Stimulated activated CD4-positive, alpha-beta T cell treated with anti-CD3 and anti-CD28 coated beads, TNF-alpha, amount 100 ng/mL, for 48 hours (primary cell): ENCODE measurements around the gene SSUH2.
A peak's percentile ranks its signal among the peaks of the same experiment; 100 is the strongest.
"Not testable (repeated sequence)": the region's sequence is repeated elsewhere in the genome, so short reads cannot be mapped to it uniquely, and the experiment has no call there.

Experiments
- DNase-seq, 3 donors: peaks; one replicate each; pipeline ENCODE4 v3.0.0-alpha.2; 2020; ENCODE audit warnings: low read depth in 3 of 3

Gene SSUH2

GRCh38 chr3:8644748-8645390 lies at the start of gene SSUH2:
Gene SSUH2 (minus strand): TSS chr3:8644798. CDS start chr3:8644758, 40 bp downstream.
- DNase-seq: no peak

DNA sequence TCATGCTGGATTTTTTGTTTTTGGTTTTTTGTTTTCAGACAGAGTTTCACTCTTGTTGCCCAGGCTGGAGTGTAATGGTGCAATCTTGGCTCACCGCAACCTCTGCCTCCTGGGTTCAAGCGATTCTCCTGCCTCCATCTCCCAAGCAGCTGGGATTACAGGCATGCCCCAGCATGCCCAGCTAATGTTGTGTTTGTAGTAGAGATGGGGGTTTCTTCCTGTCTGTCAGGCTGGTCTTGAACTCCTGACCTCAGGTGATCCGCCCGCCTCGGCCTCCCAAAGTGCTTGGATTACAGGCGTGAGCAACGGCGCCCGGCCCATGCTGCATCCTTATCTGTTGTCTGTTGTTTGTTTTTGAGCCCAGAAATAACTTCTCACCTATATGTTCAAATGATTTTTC lies 46.7 kb upstream of the SSUH2 start:
- not testable (repeated sequence) for DNase-seq

GRCh38 chr3:8684992-8685391 lies 40.4 kb upstream of the SSUH2 start:
- DNase-seq: not testable (repeated sequence)

DNA sequence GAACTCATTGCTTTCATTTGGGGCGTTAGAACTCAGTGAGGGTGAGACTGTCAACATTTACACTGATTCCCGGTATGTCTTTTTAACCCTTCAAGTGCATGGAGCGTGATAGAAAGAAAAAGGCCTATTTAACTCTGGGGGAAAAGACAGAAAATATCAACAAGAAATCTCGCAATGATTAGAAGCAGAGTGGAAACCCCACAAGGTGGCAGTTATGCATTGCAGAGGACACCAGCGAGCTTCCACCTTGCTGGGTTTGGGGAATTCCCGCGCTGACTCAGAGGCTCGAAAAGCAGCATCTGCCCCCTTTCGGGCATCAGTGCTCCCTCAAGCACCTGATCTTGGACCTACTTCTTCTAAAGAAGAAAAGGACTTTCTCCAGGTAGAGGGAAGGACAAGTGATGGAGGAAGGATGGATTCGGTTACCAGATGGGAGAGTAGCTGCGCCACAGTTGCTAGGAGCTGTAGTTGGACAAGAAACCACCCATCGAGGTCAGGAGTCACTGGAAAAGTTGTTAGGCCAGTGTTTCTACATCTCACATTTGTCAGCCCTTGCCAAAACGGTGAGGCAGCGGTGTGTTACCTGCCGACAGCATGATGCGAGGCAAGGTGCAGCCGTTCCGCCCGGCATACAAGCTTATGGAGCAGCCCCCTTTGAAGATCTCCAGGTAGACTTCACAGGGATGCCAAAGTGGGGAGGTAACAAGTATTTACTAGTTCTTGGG lies 38.4 kb upstream of the SSUH2 start:
- not testable (repeated sequence) for DNase-seq

DNA sequence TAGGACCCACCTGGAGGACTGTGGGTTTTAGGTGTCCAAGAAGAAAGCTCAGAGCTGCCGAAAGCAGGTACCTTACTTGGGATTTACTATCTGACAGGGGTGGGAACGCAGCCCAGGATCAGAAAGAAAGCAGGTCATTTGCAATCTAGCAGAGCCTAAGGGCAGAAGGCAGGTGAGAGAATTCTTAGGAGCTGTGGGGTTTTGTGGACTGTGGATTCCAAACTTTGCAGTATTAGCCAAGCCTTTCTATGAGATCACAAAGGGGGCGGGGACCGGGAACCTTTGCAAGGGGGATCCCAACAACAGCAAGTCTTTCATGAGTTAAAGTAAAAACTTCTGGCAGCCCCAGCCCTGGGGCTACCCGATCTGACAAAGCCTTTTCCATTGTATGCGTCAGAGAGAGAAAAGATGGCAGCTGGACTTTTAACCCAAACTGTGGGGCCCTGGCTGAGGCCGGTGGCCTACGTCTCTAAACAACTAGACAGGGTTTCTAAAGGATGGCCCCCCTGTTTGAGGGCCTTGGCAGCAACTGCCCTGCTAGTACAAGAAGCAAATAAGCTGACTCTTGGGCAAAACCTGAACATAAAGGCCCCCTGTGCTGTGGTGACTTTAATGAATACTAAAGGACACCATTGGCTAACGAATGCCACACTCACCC lies 37.4 kb upstream of the SSUH2 start:
- not testable (repeated sequence) for DNase-seq

DNA sequence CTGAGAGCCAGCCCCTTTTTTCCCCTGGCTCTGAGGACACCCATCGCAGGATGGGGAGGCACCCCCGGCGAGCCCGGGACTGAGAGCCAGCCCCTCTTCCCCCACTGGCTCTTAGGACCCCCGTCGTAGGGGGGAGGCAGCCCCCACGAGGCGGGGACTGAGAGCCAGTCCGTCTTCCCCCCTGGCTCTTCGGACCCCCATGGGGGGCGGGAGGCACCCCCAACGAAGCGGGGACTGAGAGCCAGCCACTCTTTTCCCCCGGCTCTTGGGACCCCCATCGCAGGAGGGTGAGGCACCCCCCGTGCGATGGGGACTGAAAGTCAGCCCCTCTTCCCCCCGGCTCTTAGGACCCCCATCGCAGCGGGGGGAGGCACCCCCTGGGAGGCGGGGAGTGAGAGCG lies 36.8 kb upstream of the SSUH2 start:
- no peak for DNase-seq

DNA sequence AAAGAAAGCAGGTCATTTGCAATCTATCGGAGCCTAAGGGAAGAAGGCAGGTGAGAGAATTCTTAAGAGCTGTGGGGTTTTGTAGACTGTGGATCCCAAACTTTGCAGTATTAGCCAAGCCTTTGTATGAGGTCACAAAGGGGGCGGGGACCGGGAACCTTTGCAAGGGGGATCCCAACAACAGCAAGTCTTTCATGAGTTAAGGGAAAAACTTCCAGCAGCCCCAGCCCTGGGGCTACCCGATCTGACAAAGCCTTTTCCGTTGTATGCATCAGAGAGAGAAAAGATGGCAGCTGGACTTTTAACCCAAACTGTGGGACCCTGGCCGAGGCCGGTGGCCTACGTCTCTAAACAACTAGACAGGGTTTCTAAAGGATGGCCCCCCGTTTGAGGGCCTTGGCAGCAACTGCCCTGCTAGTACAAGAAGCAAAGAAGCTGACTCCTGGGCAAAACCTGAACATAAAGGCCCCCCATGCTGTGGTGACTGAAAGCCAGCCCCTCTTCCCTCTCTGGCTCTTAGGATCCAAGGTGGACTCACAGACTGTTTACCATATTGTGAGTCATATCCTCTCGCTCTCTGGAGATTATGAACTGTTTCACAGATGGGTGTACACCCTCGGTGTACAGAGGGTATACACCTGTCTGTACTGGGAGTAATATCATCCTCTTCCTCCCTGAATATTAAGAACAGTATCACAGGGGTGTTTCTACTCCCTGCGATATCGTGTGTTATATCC lies 35.4 kb upstream of the SSUH2 start:
- DNase-seq: not testable (repeated sequence)

DNA sequence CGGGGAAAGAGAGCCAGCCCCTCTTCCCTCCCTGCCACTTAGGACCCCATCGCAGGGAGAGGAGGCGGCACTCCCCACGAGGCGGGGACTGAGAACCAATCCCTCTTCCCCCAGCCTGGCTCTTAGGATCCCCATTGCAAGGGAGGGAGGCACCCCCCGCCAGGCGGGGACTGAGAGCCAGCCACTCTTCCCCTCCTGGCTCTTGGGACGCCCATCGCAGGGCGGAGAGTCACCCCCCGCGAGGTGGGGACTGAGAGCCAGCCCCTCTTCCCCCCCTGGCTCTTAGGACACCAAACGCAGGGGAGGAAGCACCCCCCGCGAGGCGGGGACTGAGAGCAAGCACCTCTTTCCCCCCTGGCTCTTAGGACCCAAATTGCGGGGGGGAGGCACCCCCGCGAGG lies 34.2 kb upstream of the SSUH2 start:
- no peak for DNase-seq

- DNase-seq: not testable (repeated sequence)
These were observed 32.7 kb upstream of the SSUH2 start for GRCh38 chr3:8677258-8677657.

DNA sequence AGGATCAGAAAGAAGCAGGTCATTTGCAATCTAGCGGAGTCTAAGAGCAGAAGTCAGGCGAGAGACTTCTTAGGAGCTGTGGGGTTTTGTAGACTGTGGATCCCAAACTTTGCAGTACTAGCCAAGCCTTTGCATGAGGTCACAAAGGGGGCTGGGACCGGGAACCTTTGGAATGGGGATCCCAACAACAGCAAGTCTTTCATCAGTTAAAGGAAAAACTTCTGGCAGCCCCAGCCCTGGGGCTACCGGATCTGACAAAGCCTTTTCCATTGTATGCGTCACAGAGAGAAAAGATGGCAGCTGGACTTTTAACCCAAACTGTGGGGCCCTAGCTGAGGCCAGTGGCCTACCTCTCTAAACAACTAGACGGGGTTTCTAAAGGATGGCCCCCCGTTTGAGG lies 31.0 kb upstream of the SSUH2 start:
- not testable (repeated sequence) for DNase-seq

DNA sequence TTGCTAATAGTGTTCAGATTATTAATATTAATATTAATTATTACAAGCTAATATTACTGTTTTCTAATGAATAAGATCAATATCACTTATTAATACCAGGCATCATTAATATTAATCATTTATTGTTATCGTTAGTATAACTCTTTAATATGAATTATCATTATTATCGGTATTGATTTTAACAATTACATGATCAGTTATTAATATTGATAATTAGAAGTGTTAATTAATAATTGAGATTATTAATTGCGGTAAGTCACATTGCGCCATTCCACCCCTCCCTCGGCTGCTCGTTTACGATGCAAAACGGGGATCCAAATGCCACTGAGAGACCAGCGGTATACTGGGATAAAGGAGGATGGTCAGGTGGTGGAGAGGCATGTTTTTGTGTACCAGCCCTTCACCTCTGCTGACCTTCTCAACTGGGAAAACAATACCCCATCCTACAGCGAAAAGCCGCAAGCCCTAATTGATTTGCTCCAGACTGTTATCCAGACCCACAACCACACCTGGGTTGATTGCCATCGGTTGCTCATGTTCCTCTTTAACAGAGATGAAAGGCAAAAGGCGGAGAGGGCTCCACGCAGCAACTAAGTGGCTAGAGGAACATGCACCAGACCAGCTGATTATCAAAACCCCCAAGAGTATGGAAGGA lies 28.6 kb upstream of the SSUH2 start:
- no peak for DNase-seq

DNA sequence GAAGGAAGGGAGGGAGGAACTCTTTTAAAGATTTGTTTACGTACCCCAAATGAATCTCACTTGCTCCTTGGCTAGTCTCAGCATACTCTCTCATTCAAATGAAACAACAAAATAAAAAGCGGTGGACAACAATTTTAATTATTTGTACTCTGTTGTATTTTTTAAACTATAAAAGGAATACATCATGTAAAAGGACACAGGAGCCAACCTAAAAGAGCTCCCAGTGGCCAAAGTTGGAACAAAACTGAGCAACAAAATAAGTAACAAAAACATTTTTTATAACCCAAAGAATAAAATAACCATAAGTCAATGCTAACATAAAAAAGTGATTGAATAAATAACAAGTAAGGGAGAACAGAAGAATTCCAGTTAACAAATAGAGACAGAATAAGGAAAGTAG lies 24.4 kb upstream of the SSUH2 start:
- DNase-seq: no peak

- DNase-seq: no peak
These were observed 23.6 kb upstream of the SSUH2 start for GRCh38 chr3:8668216-8668615.

DNA sequence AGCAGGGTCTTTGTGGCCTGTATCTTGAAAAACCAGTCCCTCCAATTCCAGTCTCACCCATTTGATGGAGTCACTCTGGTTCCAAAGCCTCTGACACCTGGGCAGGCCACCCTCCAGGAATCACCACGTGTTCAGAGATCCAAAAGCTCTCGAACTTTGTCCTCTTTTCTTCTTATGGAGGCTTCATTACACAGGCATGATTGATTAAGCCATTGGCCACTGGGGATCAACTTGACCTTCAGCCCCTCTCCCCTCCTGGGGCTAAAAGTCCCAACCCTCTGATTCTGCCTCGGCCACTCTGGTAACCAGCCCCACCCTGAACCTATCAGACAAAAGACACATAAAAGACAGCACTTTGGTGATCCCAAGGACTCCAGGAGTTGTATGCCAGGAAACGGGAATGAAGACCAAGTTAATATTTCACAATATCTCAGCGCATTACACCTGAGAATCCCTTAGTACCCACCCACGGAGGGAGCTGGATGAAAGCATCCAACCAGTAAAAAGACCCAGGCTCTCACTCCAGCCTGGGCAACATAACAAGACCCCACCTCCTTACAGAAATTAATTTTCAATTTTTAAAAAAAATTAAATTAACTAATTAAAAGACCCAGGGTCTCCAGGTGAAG lies 23.0 kb upstream of the SSUH2 start:
- DNase-seq: no peak

DNA sequence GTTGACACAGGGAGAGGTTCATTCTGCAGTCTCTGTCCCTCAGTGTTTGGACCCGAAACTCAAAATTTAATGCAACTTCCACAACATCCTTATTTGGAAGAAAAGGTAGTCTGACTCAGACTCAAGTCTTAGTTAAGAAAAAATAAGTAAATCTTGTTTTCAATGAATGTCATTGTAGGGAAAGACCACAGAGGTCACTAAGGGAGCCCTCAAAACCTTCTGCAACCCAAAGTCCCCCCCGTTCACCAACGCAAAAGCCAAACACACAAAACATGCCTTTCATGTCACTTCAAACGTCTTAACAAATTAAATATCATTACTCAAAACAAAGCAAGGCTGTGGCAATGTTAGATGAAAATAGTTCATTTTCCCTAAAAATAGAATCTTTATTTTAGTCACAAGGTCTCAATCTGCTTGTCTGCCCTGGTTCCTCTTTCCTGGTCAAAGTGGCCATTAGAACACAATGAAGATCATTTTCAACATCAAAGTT lies 20.9 kb upstream of the SSUH2 start:
- no peak for DNase-seq

DNA sequence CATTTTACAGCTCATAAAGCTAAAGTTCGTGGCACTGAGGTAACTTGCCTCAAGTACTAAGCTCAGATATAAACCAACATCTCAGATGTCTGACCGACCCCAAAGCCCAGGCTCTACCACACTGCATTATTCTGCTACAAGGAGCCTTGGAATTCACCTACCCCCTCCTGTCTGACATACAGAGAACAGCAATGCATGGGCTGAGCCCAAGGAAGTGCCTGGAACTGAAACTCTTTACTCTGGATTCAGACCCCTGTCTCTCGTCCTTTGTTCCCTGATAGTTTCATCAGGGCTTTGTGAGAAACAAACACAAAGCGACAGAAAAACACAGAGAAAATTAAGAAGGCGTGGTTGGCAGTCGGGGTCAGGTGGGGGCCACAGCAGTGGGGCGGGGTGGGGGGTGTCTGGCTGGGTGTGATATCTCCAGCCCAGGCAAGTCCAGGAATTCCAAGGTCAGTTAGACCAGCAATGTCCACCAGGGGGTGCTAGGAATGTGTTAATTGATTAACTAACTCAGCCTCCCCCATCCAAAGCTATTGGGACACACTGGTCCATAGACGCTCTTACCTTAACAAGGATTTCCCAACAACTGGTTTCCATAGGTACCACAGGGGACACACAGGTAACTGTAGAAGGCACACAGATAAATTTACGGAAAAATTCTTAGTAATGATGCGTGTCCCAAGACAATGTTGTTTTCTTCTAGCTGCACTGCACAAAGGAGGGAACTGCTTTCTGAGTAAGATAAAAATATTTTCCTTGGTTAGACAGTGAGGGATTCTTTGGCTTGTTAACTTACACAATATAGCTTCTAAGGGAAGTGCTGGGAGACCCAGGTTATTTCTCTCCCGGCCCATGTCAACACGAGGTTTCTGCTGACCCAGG lies 18.8 kb upstream of the SSUH2 start:
- peak; percentile 7 to 38 (median 17) for DNase-seq

DNA sequence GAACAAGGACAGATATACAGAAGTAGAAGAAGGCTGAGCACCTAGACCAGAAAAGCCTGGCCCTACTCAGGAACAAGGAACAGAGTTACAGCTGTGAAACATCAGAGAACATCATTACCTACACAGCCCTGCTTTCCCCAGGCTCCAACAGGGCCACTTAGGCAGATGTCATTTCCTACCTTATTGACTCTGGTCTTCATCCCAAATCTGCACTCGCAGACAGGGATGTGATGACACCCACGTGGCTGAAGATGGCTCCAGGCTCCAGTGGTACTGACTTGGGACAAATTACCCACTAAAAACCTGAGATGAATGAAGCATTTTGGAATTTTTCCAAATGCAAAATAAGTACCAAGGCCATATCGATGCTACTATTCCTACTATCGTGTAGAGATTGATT lies 18.0 kb upstream of the SSUH2 start:
- no peak for DNase-seq

GRCh38 chr3:8660175-8661118 lies 15.8 kb upstream of the SSUH2 start:
- no peak for DNase-seq

DNA sequence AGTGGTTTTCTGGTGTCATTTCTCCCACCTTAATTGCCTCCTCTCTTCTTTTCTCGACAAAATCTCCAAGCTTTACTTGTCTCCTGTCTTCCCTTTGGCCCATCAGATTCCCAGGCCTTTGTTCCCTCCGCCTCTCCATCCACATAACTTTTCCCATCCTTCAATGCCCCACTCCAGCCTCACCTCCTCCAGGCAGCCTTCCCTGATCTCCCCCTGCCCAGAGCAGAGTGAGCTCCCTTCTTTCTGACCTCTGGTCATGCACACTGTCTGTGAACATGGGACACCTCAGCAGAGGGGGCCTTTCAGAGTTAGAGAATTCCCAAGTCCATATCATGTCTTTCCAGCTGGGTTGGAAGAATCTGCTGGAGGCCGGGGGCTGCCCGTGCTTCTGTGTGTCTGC lies 14.6 kb upstream of the SSUH2 start:
- no peak for DNase-seq
